ENCODE data around the gene VTI1B.

GRCh38 chr14:67721875-67722274 is 47.4 kb upstream of the VTI1B start:
- TF ChIP-seq, protein P1, sequence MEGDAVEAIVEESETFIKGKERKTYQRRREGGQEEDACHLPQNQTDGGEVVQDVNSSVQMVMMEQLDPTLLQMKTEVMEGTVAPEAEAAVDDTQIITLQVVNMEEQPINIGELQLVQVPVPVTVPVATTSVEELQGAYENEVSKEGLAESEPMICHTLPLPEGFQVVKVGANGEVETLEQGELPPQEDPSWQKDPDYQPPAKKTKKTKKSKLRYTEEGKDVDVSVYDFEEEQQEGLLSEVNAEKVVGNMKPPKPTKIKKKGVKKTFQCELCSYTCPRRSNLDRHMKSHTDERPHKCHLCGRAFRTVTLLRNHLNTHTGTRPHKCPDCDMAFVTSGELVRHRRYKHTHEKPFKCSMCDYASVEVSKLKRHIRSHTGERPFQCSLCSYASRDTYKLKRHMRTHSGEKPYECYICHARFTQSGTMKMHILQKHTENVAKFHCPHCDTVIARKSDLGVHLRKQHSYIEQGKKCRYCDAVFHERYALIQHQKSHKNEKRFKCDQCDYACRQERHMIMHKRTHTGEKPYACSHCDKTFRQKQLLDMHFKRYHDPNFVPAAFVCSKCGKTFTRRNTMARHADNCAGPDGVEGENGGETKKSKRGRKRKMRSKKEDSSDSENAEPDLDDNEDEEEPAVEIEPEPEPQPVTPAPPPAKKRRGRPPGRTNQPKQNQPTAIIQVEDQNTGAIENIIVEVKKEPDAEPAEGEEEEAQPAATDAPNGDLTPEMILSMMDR (IDR thresholded peaks at IDR 0.05; ENCODE audit: insufficient read depth, low read depth, low read length) = no peak
- TF ChIP-seq EZH2 (IDR thresholded peaks at IDR 0.05; ENCODE audit: insufficient read depth, low read length) = no peak

All from astrocyte (in vitro differentiated cells and primary cell).